Retinal pigment epithelial cell (primary cell): ENCODE data around the gene MPEG1.

Source experiments
- DNase-seq: peaks from one replicate; pipeline ENCODE4 v3.0.0-alpha.2; 2010; ENCODE audit warnings: low read depth
- H3K4me3 ChIP-seq: 2 replicates; pipeline ENCODE4 v1.5.1; 2011; ENCODE audit warnings: mild to moderate bottlenecking, low read length, control low read depth, moderate library complexity
- TF ChIP-seq, protein P1 (sequence below): conservative IDR thresholded peaks from 2 replicates; pipeline ENCODE4 v1.5.1; 2011; ENCODE audit warnings: low read depth, low read length, control low read depth, inconsistent platforms

The MPEG1 gene, protein sequence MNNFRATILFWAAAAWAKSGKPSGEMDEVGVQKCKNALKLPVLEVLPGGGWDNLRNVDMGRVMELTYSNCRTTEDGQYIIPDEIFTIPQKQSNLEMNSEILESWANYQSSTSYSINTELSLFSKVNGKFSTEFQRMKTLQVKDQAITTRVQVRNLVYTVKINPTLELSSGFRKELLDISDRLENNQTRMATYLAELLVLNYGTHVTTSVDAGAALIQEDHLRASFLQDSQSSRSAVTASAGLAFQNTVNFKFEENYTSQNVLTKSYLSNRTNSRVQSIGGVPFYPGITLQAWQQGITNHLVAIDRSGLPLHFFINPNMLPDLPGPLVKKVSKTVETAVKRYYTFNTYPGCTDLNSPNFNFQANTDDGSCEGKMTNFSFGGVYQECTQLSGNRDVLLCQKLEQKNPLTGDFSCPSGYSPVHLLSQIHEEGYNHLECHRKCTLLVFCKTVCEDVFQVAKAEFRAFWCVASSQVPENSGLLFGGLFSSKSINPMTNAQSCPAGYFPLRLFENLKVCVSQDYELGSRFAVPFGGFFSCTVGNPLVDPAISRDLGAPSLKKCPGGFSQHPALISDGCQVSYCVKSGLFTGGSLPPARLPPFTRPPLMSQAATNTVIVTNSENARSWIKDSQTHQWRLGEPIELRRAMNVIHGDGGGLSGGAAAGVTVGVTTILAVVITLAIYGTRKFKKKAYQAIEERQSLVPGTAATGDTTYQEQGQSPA

DNA sequence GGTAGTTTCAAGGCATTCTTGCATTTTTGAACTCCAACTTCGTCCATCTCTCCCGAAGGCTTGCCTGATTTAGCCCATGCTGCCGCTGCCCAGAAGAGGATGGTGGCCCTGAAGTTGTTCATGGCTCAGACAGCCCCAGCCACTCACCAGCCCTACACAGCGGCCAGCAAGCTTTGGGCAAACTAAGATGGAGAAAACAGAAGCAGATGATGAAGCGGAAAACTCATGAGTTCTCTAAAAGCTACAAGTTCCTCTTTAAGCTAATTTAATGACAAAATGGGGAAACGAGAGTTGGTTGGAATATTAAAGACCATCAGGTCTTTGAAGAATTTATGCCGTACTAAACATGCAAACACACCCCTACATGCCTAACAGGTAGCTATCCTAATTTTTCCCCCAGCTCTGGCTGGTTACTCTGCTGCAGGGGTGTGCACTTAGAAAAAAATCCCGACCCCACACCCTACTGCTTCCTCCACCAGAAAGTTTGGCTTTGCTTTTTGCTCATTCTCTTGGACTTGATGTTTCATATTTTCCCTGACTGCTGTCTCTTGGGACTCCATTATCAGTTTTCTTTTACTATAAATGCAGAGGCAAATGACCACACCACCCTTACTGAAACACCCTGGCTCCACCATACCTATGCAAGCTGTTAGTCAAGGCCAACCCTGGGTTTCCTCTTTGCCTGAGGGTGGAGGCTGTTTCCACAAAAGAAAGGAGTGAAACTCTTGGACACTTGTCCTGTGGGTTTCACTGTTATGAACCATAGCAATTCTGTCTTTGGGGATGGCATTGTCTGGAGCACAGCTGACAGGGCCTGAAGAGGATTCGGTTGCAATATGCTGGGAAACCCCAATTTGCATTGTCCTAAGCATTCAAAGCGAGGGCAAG lies at the start of gene MPEG1:
MPEG1 (minus strand) TSS at position 184 of the 888 bp plus-strand sequence; CDS start at position 122, 62 bp downstream.
- TF ChIP-seq, protein P1, sequence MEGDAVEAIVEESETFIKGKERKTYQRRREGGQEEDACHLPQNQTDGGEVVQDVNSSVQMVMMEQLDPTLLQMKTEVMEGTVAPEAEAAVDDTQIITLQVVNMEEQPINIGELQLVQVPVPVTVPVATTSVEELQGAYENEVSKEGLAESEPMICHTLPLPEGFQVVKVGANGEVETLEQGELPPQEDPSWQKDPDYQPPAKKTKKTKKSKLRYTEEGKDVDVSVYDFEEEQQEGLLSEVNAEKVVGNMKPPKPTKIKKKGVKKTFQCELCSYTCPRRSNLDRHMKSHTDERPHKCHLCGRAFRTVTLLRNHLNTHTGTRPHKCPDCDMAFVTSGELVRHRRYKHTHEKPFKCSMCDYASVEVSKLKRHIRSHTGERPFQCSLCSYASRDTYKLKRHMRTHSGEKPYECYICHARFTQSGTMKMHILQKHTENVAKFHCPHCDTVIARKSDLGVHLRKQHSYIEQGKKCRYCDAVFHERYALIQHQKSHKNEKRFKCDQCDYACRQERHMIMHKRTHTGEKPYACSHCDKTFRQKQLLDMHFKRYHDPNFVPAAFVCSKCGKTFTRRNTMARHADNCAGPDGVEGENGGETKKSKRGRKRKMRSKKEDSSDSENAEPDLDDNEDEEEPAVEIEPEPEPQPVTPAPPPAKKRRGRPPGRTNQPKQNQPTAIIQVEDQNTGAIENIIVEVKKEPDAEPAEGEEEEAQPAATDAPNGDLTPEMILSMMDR: no peak
- H3K4me3 ChIP-seq: no peak within 1 kb of the TSS
- no peak for DNase-seq

DNA sequence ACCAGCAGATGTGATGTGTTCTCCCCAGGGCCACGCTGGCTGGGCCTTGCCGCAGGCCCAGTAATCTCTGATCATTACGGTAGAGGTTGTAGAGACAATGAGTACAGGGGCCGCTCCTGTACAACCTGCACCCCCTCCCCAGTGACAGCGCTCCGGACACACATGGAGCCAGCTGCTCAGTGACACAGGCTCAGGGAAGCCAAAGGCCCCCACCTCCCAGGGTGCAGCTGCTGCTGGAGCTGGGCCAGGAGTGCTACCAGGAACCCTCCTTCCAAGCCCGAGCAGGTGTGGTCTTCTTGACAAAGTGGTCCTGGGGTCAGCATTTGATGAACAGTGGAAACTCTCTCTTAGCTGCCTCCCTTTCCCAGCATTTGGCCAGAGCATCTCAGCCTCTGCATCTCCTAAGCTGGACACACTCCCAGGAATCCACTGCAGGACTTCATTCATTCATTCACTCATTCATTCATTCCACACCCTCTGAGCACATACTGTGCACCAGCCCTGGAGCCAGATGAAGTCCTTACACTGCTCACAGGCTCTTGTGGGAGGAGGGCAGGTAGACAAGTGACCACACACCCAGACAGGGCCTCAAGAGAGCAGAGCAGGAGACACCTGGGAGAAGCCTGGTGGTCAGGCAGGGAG lies 49.6 kb upstream of the MPEG1 start:
- TF ChIP-seq, protein P1: no peak
- H3K4me3 ChIP-seq: no peak overlapping the region
- DNase-seq: no peak

DNA sequence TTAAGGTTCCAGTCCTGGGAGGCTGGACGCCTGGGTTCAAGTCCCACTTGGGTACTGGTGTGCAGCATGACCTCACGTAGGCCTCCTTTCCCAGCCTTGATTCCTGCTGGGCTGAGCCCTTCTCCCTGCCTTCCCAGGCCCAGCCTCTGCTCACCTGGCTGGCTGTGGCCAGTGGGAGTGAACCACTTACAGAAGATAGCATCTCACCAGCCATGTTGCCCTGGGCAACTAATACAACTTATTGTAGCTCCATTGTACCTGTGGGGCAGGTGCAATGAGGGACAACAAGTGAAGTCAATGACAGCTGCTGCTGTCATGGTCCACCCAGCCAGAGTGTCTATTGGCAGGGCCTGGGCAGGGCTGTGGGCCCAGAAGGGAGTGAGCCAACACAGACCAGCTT lies 48.4 kb upstream of the MPEG1 start:
- TF ChIP-seq, protein P1: no peak
- H3K4me3 ChIP-seq: no peak overlapping the region
- no peak for DNase-seq

DNA sequence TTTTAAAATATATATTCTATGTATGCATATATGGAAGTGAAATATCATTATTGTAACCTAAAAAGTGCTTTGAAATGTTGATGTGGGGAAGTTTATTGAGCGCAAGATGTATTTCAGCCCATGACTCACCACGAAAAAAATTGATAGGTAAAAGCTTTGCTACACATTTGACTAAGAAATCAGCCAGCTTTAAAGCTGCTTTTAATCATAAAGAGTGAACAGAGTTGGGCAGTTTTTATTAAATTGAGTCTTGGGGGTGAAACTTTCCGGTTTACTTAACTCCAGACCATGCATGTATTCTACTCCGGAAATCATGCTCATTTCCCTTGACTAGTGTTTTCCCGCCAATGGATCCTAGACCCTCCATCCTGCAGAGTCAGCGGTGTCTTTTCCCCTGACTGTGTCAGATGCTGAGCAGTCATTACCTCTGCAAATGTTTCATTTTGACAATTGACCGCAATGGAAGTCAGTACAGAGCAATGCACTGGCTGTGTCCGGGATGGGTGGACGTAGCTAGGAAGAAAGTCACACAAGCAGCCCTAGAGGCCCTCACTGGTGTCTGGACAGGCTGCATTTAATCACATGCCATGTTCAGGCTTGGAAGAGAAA lies 47.2 kb upstream of the MPEG1 start:
- no peak for DNase-seq
- no peak overlapping the region for H3K4me3 ChIP-seq
- TF ChIP-seq, protein P1: no peak

DNA sequence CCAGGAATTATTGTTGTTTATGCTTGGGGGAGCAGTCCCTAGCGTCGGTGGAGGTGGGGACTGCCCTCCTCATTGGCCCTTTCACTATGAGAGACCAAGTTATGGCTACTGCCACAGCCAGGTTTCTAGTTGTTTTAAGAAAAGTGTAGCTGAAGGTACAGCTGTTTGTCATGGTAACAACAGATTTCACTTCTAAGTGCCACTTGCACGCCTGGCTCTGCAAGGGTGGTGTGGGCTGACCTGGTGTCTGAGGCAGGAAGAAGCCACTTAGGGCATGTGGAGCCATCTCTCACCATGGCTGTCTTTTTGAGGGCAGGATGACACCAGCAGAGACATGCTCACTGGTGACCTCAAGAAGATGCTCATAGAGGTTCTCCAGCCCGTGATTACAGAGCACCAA lies 46.3 kb upstream of the MPEG1 start:
- TF ChIP-seq, protein P1: no peak
- H3K4me3 ChIP-seq: no peak overlapping the region
- DNase-seq: no peak

DNA sequence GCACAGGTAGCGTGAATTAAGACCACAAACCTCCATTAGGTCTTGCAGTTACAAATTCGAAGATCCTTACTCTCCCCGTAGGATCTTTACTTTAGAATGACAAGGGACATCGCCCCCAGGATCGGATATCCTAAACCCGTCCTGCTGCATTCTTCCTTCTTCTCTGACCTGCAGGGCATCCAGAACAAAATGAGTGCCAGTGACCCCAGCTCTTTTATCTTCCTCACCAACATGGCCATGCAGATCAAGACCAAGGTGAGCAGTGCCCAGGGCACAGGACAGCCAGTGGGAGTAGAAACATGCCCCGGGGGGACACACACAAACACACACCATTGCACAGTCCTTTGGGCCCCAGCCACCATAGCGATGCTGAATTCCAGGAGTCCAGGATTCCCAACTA lies 42.6 kb upstream of the MPEG1 start:
- no peak for DNase-seq
- TF ChIP-seq, protein P1: no peak
- H3K4me3 ChIP-seq: no peak overlapping the region
